Memory B cell (primary cell): ENCODE data around the gene SORCS1.

Source experiments
- ATAC-seq: fragments of 150-1000 bp; cut with Tn5 transposase; 2 replicates; pipeline ENCODE4 v1.10.0; 2021; ENCODE audit warnings: low read depth, mild to moderate bottlenecking, moderate library complexity
- DNase-seq, 2 donors: peaks; one replicate each; pipeline ENCODE4 v3.0.0; 2022; ENCODE audit warnings: low spot score in 2 of 2
- H3K27ac Mint-ChIP-seq: one replicate; pipeline ENCODE4 v1.8.0; 2022; ENCODE audit warnings: mild to moderate bottlenecking, moderate library complexity, mixed read lengths
- H3K27me3 Mint-ChIP-seq: one replicate; pipeline ENCODE4 v1.8.0; 2022; ENCODE audit warnings: mixed read lengths
- H3K36me3 Mint-ChIP-seq: one replicate; pipeline ENCODE4 v1.8.0; 2022; ENCODE audit warnings: mild to moderate bottlenecking, mixed read lengths
- H3K4me1 Mint-ChIP-seq: one replicate; pipeline ENCODE4 v1.8.0; 2022; ENCODE audit warnings: mixed read lengths
- H3K4me3 Mint-ChIP-seq: one replicate; pipeline ENCODE4 v1.8.0; 2022; ENCODE audit warnings: mild to moderate bottlenecking, moderate library complexity, mixed read lengths
- H3K9me3 Mint-ChIP-seq: one replicate; pipeline ENCODE4 v1.8.0; 2022; ENCODE audit warnings: mixed read lengths

The SORCS1 gene

DNA sequence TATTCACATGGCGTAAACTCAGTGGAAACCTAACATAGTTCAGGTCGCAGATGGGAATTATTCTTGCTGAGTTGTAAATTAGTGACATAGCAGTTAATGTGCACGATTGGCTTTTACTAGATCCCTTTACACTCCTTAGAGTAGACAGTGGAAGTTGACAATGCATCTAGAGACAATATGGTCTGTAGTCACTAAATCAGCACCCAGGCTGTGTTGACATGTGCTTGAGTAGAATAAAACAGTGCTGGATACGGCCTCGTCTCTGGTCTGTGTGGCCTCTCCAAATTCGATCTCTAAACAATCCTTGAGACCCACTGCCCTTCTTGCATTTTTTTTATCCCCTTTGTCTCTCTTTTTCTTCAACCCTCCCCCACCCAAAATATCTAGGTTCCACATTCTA is 615.7 kb downstream of the SORCS1 start:
- Mint-ChIP-seq H3K4me3 (no peak overlapping the region), H3K27ac (no peak overlapping the region), H3K27me3 (no peaks in the 10 kb centered on the region), H3K9me3 (no peaks in the 10 kb centered on the region), H3K4me1 (no peaks in the 10 kb centered on the region), H3K36me3 (no peaks in the 10 kb centered on the region)
- DNase-seq: no peak
- no peak for ATAC-seq

DNA sequence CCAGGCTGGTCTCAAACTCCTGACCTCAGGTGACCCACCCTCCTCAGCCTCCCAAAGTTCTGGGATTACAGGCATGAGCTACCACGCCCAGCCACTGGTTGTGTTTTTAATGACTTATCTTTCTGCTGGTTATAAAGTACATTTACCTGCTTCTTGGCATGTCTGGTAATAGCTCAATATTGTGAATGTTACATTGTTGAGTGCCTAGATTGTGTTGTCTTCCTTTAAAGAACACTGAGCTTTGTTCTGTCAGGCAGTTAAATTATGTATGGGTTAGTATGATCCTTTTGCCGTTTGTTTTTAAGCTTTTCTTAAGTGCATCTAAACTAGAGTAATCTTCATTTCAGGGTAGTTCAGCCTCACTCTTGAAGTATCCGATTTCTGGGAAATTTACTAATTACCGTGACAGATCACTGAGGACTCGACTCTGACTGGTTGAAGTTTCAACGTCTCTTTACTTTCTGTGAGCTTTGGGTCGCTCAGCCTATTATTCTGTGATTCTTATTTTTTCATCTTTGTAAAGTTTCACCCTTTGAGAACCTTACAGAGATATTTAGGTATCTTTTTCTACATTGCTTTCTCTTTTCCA is 617.4 kb downstream of the SORCS1 start:
- no peaks in the 10 kb centered on the region for H3K4me1 Mint-ChIP-seq
- H3K9me3 Mint-ChIP-seq: no peaks in the 10 kb centered on the region
- ATAC-seq (no peak), DNase-seq (no peak)
- no peak overlapping the region for H3K4me3 Mint-ChIP-seq
- no peaks in the 10 kb centered on the region for H3K27me3 Mint-ChIP-seq
- no peak overlapping the region for H3K27ac Mint-ChIP-seq
- H3K36me3 Mint-ChIP-seq: no peaks in the 10 kb centered on the region

DNA sequence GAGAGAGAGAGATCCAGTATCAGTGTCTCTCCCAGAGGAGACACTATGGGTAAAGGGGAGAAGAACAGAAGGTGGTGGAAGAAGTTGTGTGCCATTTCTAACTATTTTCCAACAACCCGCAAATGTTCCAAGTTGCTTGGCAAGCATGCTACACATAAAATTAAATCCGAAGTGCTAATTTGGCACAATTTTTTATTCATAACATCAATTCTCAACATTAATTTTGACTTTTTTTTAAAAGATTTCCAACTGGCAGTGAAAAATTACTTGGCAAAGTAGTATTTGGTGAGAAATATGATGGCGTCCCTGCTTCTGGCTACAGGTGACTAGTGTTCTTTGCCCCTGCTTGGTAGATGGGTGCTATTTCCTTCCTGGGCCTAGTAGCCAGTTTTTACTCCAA is 622.0 kb downstream of the SORCS1 start:
- Mint-ChIP-seq H3K4me1 (no peaks in the 10 kb centered on the region), H3K4me3 (no peak overlapping the region), H3K36me3 (no peaks in the 10 kb centered on the region), H3K9me3 (no peaks in the 10 kb centered on the region), H3K27ac (no peak overlapping the region), H3K27me3 (no peaks in the 10 kb centered on the region)
- ATAC-seq (no peak), DNase-seq (no peak)

DNA sequence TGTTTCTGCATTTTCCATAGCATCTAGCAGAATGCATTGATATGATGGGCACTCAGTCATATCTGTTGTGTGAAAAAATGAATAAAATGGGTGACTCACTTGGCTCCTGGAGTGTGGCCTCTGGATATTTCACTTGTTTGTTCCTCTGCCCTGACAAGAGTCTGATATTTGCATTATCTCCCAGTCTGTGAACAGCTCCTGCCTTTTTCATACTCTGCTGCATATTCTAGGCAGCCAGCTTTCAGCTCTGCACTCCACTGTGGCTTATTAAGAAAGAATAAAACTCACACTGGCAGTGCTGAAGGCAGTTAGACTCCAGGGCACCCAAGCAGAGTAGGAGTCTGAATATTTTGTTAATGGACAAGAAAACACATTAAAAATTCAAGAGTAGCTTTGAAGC is 623.9 kb downstream of the SORCS1 start:
- Mint-ChIP-seq H3K27ac (no peak overlapping the region), H3K9me3 (no peaks in the 10 kb centered on the region), H3K4me3 (no peak overlapping the region), H3K4me1 (no peaks in the 10 kb centered on the region), H3K36me3 (no peaks in the 10 kb centered on the region), H3K27me3 (no peaks in the 10 kb centered on the region)
- ATAC-seq (no peak), DNase-seq (no peak)

DNA sequence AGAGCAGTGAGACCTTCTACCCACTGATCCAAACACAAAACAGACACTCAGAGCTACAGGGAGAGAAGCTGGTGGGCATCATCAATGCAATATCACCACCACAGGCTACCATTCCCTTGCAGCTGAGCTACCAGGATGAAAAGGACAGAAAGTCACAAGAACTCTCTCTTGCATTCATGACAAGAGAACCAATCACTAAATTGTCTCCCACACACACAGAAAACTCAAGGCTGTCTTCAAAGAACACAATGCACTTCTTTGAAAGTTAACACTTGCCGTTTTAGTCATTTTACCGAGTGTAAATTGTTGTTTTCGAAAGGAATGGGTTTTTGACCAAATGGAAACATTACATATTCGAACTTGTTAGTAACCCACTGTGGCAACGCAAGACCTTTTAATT is 626.6 kb downstream of the SORCS1 start:
- Mint-ChIP-seq H3K27ac (no peak overlapping the region), H3K4me1 (no peaks in the 10 kb centered on the region)
- no peak for ATAC-seq

DNA sequence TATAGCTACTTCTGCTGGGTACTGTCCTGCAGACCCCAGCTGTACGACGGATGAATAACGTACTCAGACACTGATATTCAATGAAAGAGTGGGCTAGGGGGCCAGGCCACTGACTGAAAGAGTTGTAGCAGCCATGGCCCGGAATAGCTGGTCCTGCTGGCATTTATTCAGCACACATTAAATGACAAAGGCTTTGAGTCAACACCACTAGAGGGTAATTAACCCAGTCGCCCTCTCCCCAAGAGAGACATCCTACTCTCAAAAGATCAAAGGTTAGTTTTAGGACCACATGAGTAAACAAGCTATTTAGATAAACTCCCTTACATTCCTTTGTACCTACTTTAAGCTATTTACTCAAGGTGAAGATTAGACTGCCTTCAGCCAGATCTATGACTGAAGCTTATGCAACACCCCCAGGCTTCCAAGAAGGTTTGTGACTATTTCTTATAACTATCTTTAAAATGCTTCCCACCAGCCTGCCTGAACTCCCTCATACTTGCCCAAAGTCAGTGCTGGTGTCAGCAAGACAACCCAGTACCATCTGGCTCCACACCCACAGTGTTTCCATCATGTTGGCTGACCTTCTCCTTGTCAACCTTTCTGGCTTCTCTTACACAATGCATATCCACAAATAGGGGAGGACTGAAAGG is 629.1 kb downstream of the SORCS1 start:
- H3K9me3 Mint-ChIP-seq: peaks cover 1% of the 10 kb centered on the region
- DNase-seq (no peak), ATAC-seq (no peak)
- no peaks in the 10 kb centered on the region for H3K4me1 Mint-ChIP-seq
- H3K27ac Mint-ChIP-seq: no peak overlapping the region
- no peaks in the 10 kb centered on the region for H3K27me3 Mint-ChIP-seq
- no peak overlapping the region for H3K4me3 Mint-ChIP-seq
- no peaks in the 10 kb centered on the region for H3K36me3 Mint-ChIP-seq

More for the DNA sequence above, 626.6 kb downstream of the SORCS1 start:
- Mint-ChIP-seq H3K9me3 (no peaks in the 10 kb centered on the region), H3K4me3 (no peak overlapping the region), H3K36me3 (no peaks in the 10 kb centered on the region), H3K27me3 (no peaks in the 10 kb centered on the region)
- DNase-seq: no peak

DNA sequence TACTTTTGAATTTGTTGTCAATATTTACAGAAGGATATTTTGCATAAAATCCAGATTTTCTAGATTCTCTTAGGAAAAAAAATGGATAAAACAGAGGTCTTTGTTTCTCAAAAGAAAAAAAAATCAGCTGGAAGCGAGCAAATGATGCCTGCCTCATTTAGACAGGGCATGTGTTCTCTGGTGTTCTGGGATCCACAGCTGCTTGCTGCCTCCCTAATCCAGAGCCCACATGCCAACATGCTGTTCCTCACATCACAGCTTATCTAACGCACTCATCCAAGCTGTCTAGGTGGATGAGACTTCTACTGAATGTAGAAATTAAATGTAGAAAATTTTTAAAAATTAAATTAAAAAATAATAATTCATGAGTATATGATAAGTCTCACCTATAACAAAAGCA is 630.1 kb downstream of the SORCS1 start:
- DNase-seq (no peak), ATAC-seq (no peak)

DNA sequence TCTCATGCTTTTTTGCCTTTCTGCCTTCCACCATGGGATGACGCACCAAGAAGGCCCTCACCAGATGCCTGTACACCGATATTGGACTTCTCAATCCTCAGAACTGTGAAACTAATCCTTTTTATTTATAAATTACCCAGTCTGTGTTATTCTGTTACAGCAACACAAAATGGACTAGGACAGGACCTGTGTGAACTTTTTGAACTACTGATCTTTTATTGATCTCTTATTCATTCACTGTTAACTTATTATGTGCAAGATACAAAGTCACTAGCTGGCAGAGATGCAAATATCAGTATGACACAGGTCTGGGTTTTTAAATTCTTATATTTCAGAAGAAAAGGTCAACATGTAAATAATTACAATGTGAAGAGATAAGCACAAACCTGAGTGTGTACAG is 635.8 kb downstream of the SORCS1 start:
- Mint-ChIP-seq H3K27ac (no peak overlapping the region), H3K27me3 (no peaks in the 10 kb centered on the region), H3K36me3 (no peaks in the 10 kb centered on the region)

More for the DNA sequence above, 630.1 kb downstream of the SORCS1 start:
- H3K27me3 Mint-ChIP-seq: no peaks in the 10 kb centered on the region
- no peaks in the 10 kb centered on the region for H3K36me3 Mint-ChIP-seq
- no peak overlapping the region for H3K27ac Mint-ChIP-seq
- H3K4me1 Mint-ChIP-seq: no peaks in the 10 kb centered on the region
- no peak overlapping the region for H3K4me3 Mint-ChIP-seq
- H3K9me3 Mint-ChIP-seq: peaks cover 1% of the 10 kb centered on the region

DNA sequence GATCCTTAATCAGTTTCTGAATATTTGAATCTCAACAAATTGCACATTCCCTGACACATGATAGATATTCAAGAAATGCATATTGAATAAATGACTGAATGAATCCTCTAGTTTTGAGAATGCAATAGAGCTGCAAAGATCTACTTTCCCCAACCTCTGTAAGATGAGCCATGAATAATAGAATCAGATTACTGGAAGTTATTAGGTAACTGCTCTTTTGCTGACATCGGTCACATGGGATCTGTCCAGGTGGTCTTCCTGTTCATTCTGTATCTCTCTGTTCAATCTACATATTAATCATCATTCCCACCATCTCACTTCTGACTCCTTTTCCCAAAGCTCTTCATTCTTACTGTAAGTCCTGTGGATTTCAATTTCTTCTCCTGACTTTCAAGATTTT is 638.7 kb downstream of the SORCS1 start:
- H3K27me3 Mint-ChIP-seq: no peaks in the 10 kb centered on the region
- peaks cover 3% of the 10 kb centered on the region for H3K9me3 Mint-ChIP-seq
- no peak overlapping the region for H3K4me3 Mint-ChIP-seq
- no peaks in the 10 kb centered on the region for H3K36me3 Mint-ChIP-seq
- H3K4me1 Mint-ChIP-seq: no peaks in the 10 kb centered on the region
- DNase-seq (no peak), ATAC-seq (no peak)
- no peak overlapping the region for H3K27ac Mint-ChIP-seq

More for the DNA sequence above, 635.8 kb downstream of the SORCS1 start:
- no peaks in the 10 kb centered on the region for H3K4me1 Mint-ChIP-seq
- H3K9me3 Mint-ChIP-seq: peaks cover 4% of the 10 kb centered on the region
- no peak overlapping the region for H3K4me3 Mint-ChIP-seq
- no peak for DNase-seq
- no peak for ATAC-seq
